H9 (cell line): ENCODE results near the gene LRMDA. TPM values are rescaled to one million over a fixed set of nuclear protein-coding genes. Genes with fewer than 3 reads are reported as not detected.

ENCODE experiments used
- DNase-seq: peaks from one replicate; pipeline ENCODE4 v3.0.0-alpha.2; 2017
- H2AFZ ChIP-seq: one replicate; pipeline ENCODE4 v1.6.1; 2013; ENCODE audit warnings: mild to moderate bottlenecking, low read length, control low read depth, moderate library complexity
- H2AK5ac ChIP-seq: 2 replicates; pipeline ENCODE4 v1.6.1; 2013; ENCODE audit warnings: low read length, control low read depth, mixed read lengths; ENCODE audit not compliant: insufficient read length
- H2BK120ac ChIP-seq: one replicate; pipeline ENCODE4 v1.6.1; 2013; ENCODE audit warnings: low read depth, mild to moderate bottlenecking, low read length, control low read depth, inconsistent platforms; ENCODE audit not compliant: poor library complexity, severe bottlenecking
- H2BK12ac ChIP-seq: 2 replicates; pipeline ENCODE4 v1.6.1; 2013; ENCODE audit warnings: low read length, control low read depth, mixed read lengths, low read depth; ENCODE audit not compliant: insufficient read length
- H2BK15ac ChIP-seq: 2 replicates; pipeline ENCODE4 v1.6.1; 2013; ENCODE audit warnings: low read depth, low read length, control low read depth
- H2BK20ac ChIP-seq: one replicate; pipeline ENCODE4 v1.6.1; 2013; ENCODE audit warnings: low read depth, mild to moderate bottlenecking, low read length, control low read depth, inconsistent platforms; ENCODE audit not compliant: poor library complexity, severe bottlenecking
- H2BK5ac ChIP-seq: 2 replicates; pipeline ENCODE4 v1.6.1; 2013; ENCODE audit warnings: low read length, control low read depth, mixed read lengths; ENCODE audit not compliant: insufficient read length
- H3K14ac ChIP-seq: 2 replicates; pipeline ENCODE4 v1.6.1; 2013; ENCODE audit warnings: low read length, control low read depth; ENCODE audit not compliant: insufficient read depth
- H3K18ac ChIP-seq: 2 replicates; pipeline ENCODE4 v1.6.1; 2013; ENCODE audit warnings: low read depth, mild to moderate bottlenecking, mixed read lengths, low read length, control low read depth; ENCODE audit not compliant: insufficient read length
- H3K23ac ChIP-seq: 2 replicates; pipeline ENCODE4 v1.6.1; 2013; ENCODE audit warnings: low read length, control low read depth, mixed read lengths, low read depth; ENCODE audit not compliant: insufficient read length
- H3K23me2 ChIP-seq: 2 replicates; pipeline ENCODE4 v1.6.1; 2013; ENCODE audit warnings: low read depth, mild to moderate bottlenecking, mixed read lengths, low read length, control low read depth; ENCODE audit not compliant: insufficient read length, poor library complexity, severe bottlenecking
- H3K27ac ChIP-seq: 2 replicates; pipeline ENCODE4 v1.5.1; 2013; ENCODE audit warnings: low read length, control low read depth, mixed read lengths, low read depth; ENCODE audit not compliant: insufficient read length
- H3K27me3 ChIP-seq: 2 replicates; pipeline ENCODE4 v1.6.1; 2013; ENCODE audit warnings: low read length, control low read depth, inconsistent platforms; ENCODE audit not compliant: insufficient read depth
- H3K4ac ChIP-seq: 2 replicates; pipeline ENCODE4 v1.6.1; 2013; ENCODE audit warnings: low read depth, mild to moderate bottlenecking, control low read depth, inconsistent platforms, low read length, moderate library complexity
- H3K4me1 ChIP-seq: 2 replicates; pipeline ENCODE4 v1.6.1; 2013; ENCODE audit warnings: low read length, control low read depth, inconsistent platforms; ENCODE audit not compliant: insufficient read depth
- H3K4me2 ChIP-seq: 2 replicates; pipeline ENCODE4 v1.6.1; 2013; ENCODE audit warnings: low read length, control low read depth, mixed read lengths; ENCODE audit not compliant: insufficient read length, insufficient read depth
- H3K56ac ChIP-seq: 2 replicates; pipeline ENCODE4 v1.6.1; 2013; ENCODE audit warnings: low read depth, mild to moderate bottlenecking, mixed read lengths, low read length, control low read depth; ENCODE audit not compliant: insufficient read length
- H3K79me1 ChIP-seq: 2 replicates; pipeline ENCODE4 v1.6.1; 2013; ENCODE audit warnings: low read depth, mild to moderate bottlenecking, moderate library complexity, low read length, control low read depth, inconsistent platforms; ENCODE audit not compliant: insufficient read depth, poor library complexity, severe bottlenecking
- H3K79me2 ChIP-seq: 2 replicates; pipeline ENCODE4 v1.6.1; 2013; ENCODE audit warnings: low read length, control low read depth, inconsistent platforms; ENCODE audit not compliant: insufficient read depth
- H3K9ac ChIP-seq: 2 replicates; pipeline ENCODE4 v1.6.1; 2013; ENCODE audit warnings: low read length, control low read depth, mixed read lengths; ENCODE audit not compliant: insufficient read length; ENCODE audit errors: extremely low read depth
- H3K9me3 ChIP-seq: one replicate; pipeline ENCODE4 v1.6.1; 2013; ENCODE audit warnings: low read depth, low read length, inconsistent platforms; ENCODE audit not compliant: control insufficient read depth
- H3T11ph ChIP-seq: one replicate; pipeline ENCODE4 v1.6.1; 2013; ENCODE audit warnings: mild to moderate bottlenecking, low read length, control low read depth, inconsistent platforms
- H4K20me1 ChIP-seq: one replicate; pipeline ENCODE4 v1.6.1; 2013; ENCODE audit not compliant: control insufficient read depth, insufficient read length, insufficient read depth
- H4K5ac ChIP-seq: 2 replicates; pipeline ENCODE4 v1.6.1; 2013; ENCODE audit warnings: low read depth, mild to moderate bottlenecking, mixed read lengths, low read length, control low read depth; ENCODE audit not compliant: insufficient read length
- H4K8ac ChIP-seq: replicated peaks from 2 replicates; pipeline ENCODE4 v1.6.1; 2013; ENCODE audit warnings: low read length, control low read depth, mixed read lengths, low read depth; ENCODE audit not compliant: insufficient read length
- H4K91ac ChIP-seq: 2 replicates; pipeline ENCODE4 v1.6.1; 2013; ENCODE audit warnings: low read depth, mild to moderate bottlenecking, moderate library complexity, mixed read lengths, low read length, control low read depth; ENCODE audit not compliant: insufficient read length
- H3K27ac Mint-ChIP-seq, 3 experiments: 2 replicates in 2 of 3; 3 replicates in 1 of 3; pipeline ENCODE4 v1.8.0; 2020 to 2021; ENCODE audit warnings: mixed read lengths in 3 of 3, mild to moderate bottlenecking in 1 of 3, moderate library complexity in 1 of 3
- H3K27me3 Mint-ChIP-seq: 2 replicates; pipeline ENCODE4 v1.8.0; 2021; ENCODE audit warnings: low read depth, mild to moderate bottlenecking, moderate library complexity, mixed read lengths
- H3K36me3 Mint-ChIP-seq, 3 experiments: 2 replicates in 2 of 3; 3 replicates in 1 of 3; pipeline ENCODE4 v1.8.0; 2020 to 2021; ENCODE audit warnings: low read depth in 3 of 3, mixed read lengths in 3 of 3; ENCODE audit not compliant: insufficient read depth in 1 of 3
- H3K4me1 Mint-ChIP-seq, 2 experiments: 2 replicates each; pipeline ENCODE4 v1.8.0; 2020; ENCODE audit warnings: mixed read lengths in 2 of 2
- H3K4me3 Mint-ChIP-seq, 2 experiments: 2 replicates in 1 of 2; 3 replicates in 1 of 2; pipeline ENCODE4 v1.8.0; 2020 to 2021; ENCODE audit warnings: mild to moderate bottlenecking in 2 of 2, mixed read lengths in 2 of 2, moderate library complexity in 1 of 2
- H3K9me3 Mint-ChIP-seq, 2 experiments: 2 replicates in 1 of 2; 3 replicates in 1 of 2; pipeline ENCODE4 v1.8.0; 2020; ENCODE audit warnings: mild to moderate bottlenecking in 2 of 2, mixed read lengths in 2 of 2, moderate library complexity in 1 of 2
- WGBS: extraction: QIAGEN DNeasy Blood & Tissue Kit; methylation state at CpG from one replicate; pipeline ENCODE4 v1.1.7; 2013; ENCODE audit warnings: missing lambda C conversion rate, low lambda C conversion rate, mixed read lengths; ENCODE audit not compliant: insufficient read length; ENCODE audit errors: extremely low coverage; 5-methylcytosine and 5-hydroxymethylcytosine counted together
- total RNA-seq: library from RNA; stranded (reverse); gene quantifications from 2 replicates; pipeline ENCODE4 v1.2.1, GENCODE V29; 2021
- TF ChIP-seq, protein P1 (sequence below): fragments of 200-600 bp; sonication (generic); conservative IDR thresholded peaks from 3 replicates; pipeline ENCODE4 v1.8.0; 2021; ENCODE audit warnings: antibody characterized with exemption, mild to moderate bottlenecking

The LRMDA gene
- total RNA-seq, 1 experiment from 2014 or later: 1.8 TPM

- Histone ChIP-seq H3K14ac (no peak overlapping the region), H2BK15ac (no peak overlapping the region), H3K18ac (no peak overlapping the region), H3T11ph (no peak overlapping the region), H4K91ac (no peak overlapping the region), H4K20me1 (no peaks in the 10 kb centered on the region), H3K4me2 (no peak overlapping the region), H3K4ac (no peak overlapping the region), H2BK5ac (no peak overlapping the region), H3K23me2 (no peaks in the 10 kb centered on the region), H3K4me1 (peaks cover 11% of the 10 kb centered on the region), H2BK12ac (no peak overlapping the region), H3K9me3 (no peaks in the 10 kb centered on the region), H2BK20ac (no peak overlapping the region), H4K8ac (no peak overlapping the region), H3K56ac (no peak overlapping the region), H3K79me2 (no peaks in the 10 kb centered on the region), H4K5ac (no peak overlapping the region), H3K9ac (no peak overlapping the region), H2BK120ac (no peak overlapping the region), H2AK5ac (no peak overlapping the region), H3K79me1 (no peaks in the 10 kb centered on the region), H2AFZ (no peak overlapping the region), H3K23ac (no peak overlapping the region), H3K27ac (no peak overlapping the region), H3K27me3 (no peaks in the 10 kb centered on the region)
- Mint-ChIP-seq H3K27ac (no peak overlapping the region; a peak in 2 of 7 replicates), H3K36me3 (no peaks in the 10 kb centered on the region; a peak in 1 of 7 replicates), H3K4me3 (no peak overlapping the region), H3K4me1 (peaks cover 41 to 43% of the 10 kb centered on the region in 2 experiments), H3K27me3 (no peaks in the 10 kb centered on the region), H3K9me3 (peaks cover 0 to 5% of the 10 kb centered on the region in 2 experiments; a peak in 2 of 5 replicates)
- TF ChIP-seq, protein P1, sequence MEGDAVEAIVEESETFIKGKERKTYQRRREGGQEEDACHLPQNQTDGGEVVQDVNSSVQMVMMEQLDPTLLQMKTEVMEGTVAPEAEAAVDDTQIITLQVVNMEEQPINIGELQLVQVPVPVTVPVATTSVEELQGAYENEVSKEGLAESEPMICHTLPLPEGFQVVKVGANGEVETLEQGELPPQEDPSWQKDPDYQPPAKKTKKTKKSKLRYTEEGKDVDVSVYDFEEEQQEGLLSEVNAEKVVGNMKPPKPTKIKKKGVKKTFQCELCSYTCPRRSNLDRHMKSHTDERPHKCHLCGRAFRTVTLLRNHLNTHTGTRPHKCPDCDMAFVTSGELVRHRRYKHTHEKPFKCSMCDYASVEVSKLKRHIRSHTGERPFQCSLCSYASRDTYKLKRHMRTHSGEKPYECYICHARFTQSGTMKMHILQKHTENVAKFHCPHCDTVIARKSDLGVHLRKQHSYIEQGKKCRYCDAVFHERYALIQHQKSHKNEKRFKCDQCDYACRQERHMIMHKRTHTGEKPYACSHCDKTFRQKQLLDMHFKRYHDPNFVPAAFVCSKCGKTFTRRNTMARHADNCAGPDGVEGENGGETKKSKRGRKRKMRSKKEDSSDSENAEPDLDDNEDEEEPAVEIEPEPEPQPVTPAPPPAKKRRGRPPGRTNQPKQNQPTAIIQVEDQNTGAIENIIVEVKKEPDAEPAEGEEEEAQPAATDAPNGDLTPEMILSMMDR: no peak
- no CpG with 5 or more reads among the region's 4 CpGs for WGBS
- DNase-seq: no peak
Observed at GRCh38 chr10:76428551-76429367, 997.3 kb downstream of the LRMDA start.
